ENCODE results near the gene UBASH3B.

DNA sequence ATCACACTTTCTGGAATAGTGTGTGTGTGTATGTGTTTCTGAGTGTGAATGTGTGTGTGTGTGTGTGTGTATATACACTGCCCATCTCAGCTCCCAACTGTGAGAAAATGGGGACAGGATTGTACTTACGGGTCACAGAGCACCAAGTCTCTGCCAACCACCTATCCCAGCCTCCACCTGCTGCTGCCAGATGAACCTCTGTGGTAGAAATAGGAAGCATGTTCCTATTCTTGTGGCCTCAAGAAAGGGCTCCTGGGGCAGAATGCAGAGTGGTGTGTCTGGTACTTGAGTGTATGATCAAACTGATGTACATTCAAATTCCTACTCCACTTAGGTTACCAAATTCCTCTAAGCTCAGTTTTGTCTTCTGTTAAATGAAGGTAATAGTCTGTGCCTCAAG, 14.6 kb downstream of the UBASH3B start:
- TF ChIP-seq, protein P1, sequence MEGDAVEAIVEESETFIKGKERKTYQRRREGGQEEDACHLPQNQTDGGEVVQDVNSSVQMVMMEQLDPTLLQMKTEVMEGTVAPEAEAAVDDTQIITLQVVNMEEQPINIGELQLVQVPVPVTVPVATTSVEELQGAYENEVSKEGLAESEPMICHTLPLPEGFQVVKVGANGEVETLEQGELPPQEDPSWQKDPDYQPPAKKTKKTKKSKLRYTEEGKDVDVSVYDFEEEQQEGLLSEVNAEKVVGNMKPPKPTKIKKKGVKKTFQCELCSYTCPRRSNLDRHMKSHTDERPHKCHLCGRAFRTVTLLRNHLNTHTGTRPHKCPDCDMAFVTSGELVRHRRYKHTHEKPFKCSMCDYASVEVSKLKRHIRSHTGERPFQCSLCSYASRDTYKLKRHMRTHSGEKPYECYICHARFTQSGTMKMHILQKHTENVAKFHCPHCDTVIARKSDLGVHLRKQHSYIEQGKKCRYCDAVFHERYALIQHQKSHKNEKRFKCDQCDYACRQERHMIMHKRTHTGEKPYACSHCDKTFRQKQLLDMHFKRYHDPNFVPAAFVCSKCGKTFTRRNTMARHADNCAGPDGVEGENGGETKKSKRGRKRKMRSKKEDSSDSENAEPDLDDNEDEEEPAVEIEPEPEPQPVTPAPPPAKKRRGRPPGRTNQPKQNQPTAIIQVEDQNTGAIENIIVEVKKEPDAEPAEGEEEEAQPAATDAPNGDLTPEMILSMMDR (IDR thresholded peaks at IDR 0.05; ENCODE audit: insufficient read depth, low read depth, low read length) = no peak
- no peak for TF ChIP-seq EZH2 (IDR thresholded peaks at IDR 0.05; ENCODE audit: insufficient read depth, low read length)
